ENCODE data around the gene DRC7. TPM values are rescaled to one million over a fixed set of nuclear protein-coding genes. Genes with fewer than 3 reads are reported as not detected.

The DRC7 gene
- total RNA-seq, 1 donor from 2014 or later, result 0.41 TPM

DNA sequence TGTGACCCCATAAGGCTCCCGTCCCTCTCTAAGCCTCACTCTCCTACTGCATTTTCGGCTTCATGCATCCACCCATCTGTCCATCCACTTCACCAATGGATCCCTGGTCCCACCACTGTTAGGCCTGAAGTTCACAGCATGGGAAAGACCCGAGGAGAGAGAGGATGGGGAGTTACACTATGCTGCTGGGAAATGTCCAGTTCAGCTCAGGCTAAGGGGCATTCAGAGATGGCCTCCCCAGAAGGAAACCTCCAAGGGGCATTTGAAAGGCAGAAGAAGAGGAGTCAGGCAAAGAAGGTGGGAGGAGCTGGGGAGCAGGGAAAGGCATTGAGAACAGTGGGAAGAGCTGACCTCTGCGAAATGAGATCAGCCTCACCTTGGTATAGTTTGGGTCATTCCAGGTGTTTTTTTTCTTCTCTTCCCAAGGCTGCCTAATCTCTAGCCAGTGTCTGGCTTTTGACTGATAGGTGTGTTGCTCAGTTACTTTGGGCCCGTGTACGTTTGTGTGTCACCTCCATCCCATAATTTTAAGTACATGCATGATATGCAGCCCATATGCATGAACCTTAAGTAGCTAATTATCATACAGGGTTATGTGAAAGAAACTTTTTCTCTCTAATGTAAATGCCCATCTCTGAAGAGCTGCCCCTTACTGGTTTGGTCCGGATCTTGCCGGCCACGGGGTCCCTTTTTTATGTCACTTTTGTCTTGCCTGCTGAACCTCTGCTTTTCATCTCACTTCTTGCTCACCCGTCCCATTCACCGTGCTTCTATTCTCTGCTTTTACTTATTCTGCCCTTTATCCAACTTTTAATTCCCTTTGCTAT lies 11.6 kb upstream of the DRC7 start:
- Histone ChIP-seq H3K9ac (no peak overlapping the region), H3K36me3 (no peaks in the 10 kb centered on the region), H2AFZ (replicated peaks) (no peak overlapping the region), H3K4me2 (no peak overlapping the region), H4K20me1 (ENCODE audit: low read depth) (no peaks in the 10 kb centered on the region), H3K27ac (no peak overlapping the region), H3F3A (ENCODE audit: low read depth) (no peaks in the 10 kb centered on the region), H3K9me3 (ENCODE audit: low read depth) (no peaks in the 10 kb centered on the region), H3K79me2 (ENCODE audit: low read depth) (no peaks in the 10 kb centered on the region), H3K4me1 (no peaks in the 10 kb centered on the region), H3K27me3 (no peaks in the 10 kb centered on the region), H3K4me3 (no peak overlapping the region)
- H3K4me3 Mint-ChIP-seq, result no peak overlapping the region
- peaks cover 12% of the 10 kb centered on the region for H3K4me1 Mint-ChIP-seq
- DNase-seq (ENCODE audit: low spot score), result no peak
- TF ChIP-seq EZH2 (IDR thresholded peaks at IDR 0.05), result no peak
- no peak for TF ChIP-seq EZH2phosphoT487 (IDR thresholded peaks at IDR 0.05)
- TF ChIP-seq, protein P1, sequence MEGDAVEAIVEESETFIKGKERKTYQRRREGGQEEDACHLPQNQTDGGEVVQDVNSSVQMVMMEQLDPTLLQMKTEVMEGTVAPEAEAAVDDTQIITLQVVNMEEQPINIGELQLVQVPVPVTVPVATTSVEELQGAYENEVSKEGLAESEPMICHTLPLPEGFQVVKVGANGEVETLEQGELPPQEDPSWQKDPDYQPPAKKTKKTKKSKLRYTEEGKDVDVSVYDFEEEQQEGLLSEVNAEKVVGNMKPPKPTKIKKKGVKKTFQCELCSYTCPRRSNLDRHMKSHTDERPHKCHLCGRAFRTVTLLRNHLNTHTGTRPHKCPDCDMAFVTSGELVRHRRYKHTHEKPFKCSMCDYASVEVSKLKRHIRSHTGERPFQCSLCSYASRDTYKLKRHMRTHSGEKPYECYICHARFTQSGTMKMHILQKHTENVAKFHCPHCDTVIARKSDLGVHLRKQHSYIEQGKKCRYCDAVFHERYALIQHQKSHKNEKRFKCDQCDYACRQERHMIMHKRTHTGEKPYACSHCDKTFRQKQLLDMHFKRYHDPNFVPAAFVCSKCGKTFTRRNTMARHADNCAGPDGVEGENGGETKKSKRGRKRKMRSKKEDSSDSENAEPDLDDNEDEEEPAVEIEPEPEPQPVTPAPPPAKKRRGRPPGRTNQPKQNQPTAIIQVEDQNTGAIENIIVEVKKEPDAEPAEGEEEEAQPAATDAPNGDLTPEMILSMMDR (IDR thresholded peaks at IDR 0.05), result no peak
- no peaks in the 10 kb centered on the region for H3K9me3 Mint-ChIP-seq
- H3K27ac Mint-ChIP-seq, result no peak overlapping the region
- no peaks in the 10 kb centered on the region for H3K36me3 Mint-ChIP-seq
- peaks cover 8% of the 10 kb centered on the region for H3K27me3 Mint-ChIP-seq (ENCODE audit: insufficient read depth, low read depth)

DNA sequence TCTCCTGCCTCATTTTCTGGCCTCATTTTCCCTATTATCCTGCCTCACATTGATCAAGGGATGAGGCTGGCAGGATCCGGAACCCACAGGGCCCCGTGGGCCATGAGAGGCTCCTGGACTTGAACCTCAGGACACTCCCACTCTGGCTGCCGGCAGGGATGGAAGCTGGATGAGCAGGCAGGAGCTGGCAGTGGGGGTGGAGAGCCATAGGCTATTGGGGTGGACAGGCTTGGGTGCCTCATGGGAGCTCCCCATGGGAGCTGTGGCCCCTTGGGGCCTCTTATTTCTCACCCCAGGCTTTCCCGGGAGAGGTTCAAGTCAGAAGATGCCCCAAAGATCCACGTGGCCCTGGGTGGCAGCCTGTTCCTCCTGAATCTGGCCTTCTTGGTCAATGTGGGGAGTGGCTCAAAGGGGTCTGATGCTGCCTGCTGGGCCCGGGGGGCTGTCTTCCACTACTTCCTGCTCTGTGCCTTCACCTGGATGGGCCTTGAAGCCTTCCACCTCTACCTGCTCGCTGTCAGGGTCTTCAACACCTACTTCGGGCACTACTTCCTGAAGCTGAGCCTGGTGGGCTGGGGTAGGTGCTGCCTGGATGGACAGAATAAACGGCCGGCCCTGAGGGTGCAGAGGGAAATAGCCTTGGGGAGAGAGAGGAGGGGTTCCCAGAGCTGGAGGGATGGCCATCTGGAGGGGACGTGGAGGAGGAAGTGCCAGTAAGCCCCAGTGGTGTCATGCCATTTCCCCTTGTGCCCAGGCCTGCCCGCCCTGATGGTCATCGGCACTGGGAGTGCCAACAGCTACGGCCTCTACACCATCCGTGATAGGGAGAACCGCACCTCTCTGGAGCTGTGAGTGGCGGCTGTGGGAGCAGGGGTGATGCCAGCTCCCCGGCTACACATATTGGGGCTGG lies 10.7 kb upstream of the DRC7 start:
- H3K4me3 ChIP-seq, result no peak overlapping the region
- H3K79me2 ChIP-seq (ENCODE audit: low read depth), result no peaks in the 10 kb centered on the region
- TF ChIP-seq EZH2 (IDR thresholded peaks at IDR 0.05) (no peak), EZH2phosphoT487 (IDR thresholded peaks at IDR 0.05) (no peak)
- TF ChIP-seq, protein P1 (IDR thresholded peaks at IDR 0.05), result no peak
- H3K4me2 ChIP-seq, result no peak overlapping the region
- H3K4me1 Mint-ChIP-seq, result peaks cover 9% of the 10 kb centered on the region
- H3K36me3 Mint-ChIP-seq, result no peaks in the 10 kb centered on the region
- H3K4me1 ChIP-seq, result no peaks in the 10 kb centered on the region
- no peak for DNase-seq (ENCODE audit: low spot score)
- no peak overlapping the region for H3K9ac ChIP-seq
- H3K9me3 ChIP-seq (ENCODE audit: low read depth), result no peaks in the 10 kb centered on the region
- H3K27ac Mint-ChIP-seq, result peak overlapping the region; percentile 19
- no peaks in the 10 kb centered on the region for H3K27me3 ChIP-seq
- no peaks in the 10 kb centered on the region for H3F3A ChIP-seq (ENCODE audit: low read depth)
- no peak overlapping the region for H3K27ac ChIP-seq
- H2AFZ ChIP-seq (replicated peaks), result no peak overlapping the region
- H3K9me3 Mint-ChIP-seq, result no peaks in the 10 kb centered on the region
- H3K36me3 ChIP-seq, result no peaks in the 10 kb centered on the region
- peaks cover 6% of the 10 kb centered on the region for H3K27me3 Mint-ChIP-seq (ENCODE audit: insufficient read depth, low read depth)
- H4K20me1 ChIP-seq (ENCODE audit: low read depth), result no peaks in the 10 kb centered on the region
- H3K4me3 Mint-ChIP-seq, result no peak overlapping the region

DNA sequence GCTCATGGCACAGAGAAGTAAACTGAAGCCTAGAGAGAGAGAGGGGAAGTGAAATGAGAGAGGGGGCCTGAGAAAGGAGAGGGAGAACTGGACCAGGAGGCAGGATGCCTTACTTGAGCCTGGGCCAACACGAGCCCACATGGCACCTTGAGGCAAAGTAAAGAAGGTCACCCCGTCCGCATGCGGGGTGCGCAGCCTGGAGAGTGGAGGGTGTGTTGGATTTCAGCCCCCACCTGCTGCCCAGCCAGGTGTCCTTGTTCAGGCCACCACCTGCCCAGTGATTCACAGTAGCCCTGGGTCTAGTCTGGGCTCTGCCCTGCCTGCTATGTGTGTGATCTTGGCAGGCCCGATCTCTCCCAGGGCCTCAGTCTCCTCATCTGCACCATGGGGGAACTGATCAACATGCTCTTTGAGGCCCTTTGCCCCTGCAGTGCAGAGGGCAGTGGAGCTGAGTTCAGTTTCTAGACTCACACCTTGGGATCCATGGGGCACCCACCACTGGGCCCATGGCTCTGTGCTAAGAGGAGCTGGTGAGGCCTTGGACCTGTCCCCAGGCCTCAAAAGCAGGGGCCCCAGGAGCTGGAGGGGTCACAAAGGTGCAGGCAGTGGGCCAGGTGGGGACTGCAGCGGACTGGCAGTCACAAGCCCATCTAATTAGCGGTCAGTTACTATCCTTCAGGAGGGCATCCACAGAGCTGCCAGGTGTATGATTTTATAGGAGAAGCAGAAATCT lies 9.8 kb upstream of the DRC7 start:
- Histone ChIP-seq H2AFZ (replicated peaks) (no peak overlapping the region), H4K20me1 (ENCODE audit: low read depth) (no peaks in the 10 kb centered on the region), H3K27ac (no peak overlapping the region), H3K9ac (no peak overlapping the region), H3K4me1 (no peaks in the 10 kb centered on the region), H3K36me3 (no peaks in the 10 kb centered on the region), H3F3A (ENCODE audit: low read depth) (no peaks in the 10 kb centered on the region), H3K79me2 (ENCODE audit: low read depth) (no peaks in the 10 kb centered on the region), H3K4me2 (no peak overlapping the region), H3K9me3 (ENCODE audit: low read depth) (no peaks in the 10 kb centered on the region), H3K4me3 (no peak overlapping the region), H3K27me3 (no peaks in the 10 kb centered on the region)
- Mint-ChIP-seq H3K27me3 (ENCODE audit: insufficient read depth, low read depth) (peaks cover 9% of the 10 kb centered on the region), H3K9me3 (no peaks in the 10 kb centered on the region), H3K4me1 (peaks cover 10% of the 10 kb centered on the region), H3K27ac (peak overlapping the region; percentile 19), H3K36me3 (no peaks in the 10 kb centered on the region), H3K4me3 (no peak overlapping the region)
- TF ChIP-seq EZH2 (IDR thresholded peaks at IDR 0.05) (no peak), EZH2phosphoT487 (IDR thresholded peaks at IDR 0.05) (no peak)
- TF ChIP-seq, protein P1 (IDR thresholded peaks at IDR 0.05), result no peak
- DNase-seq (ENCODE audit: low spot score), result no peak

Data from neural progenitor cell (in vitro differentiated cells).